Endothelial cell of umbilical vein (primary cell): Measurements from ENCODE around the gene MID1. TPM values are rescaled to one million over a fixed set of nuclear protein-coding genes. Genes with fewer than 3 reads are reported as not detected.

Experiments used
- BruUV-seq: library from RNA; stranded (reverse); fragments of 400-500 nt; replicated peaks from 2 replicates; lab custom pipeline; 2021; lab: Mats Ljungman, UMichigan
- CTCF ChIA-PET: fragments of 300-600, 350-600 bp; sonication (Branson Sonifier 250); formaldehyde crosslinking; loops from one replicate; lab custom pipeline; 2021; ENCODE audit warnings: antibody characterized with exemption, inconsistent platforms; lab: Charles Lee
- POLR2A ChIA-PET: fragments of 300-600, 350-600 bp; sonication (Branson Sonifier 250); formaldehyde crosslinking; loops from one replicate; lab custom pipeline; 2021; ENCODE audit warnings: antibody characterized with exemption, inconsistent platforms; lab: Charles Lee
- DNase-seq: peaks from one replicate; pipeline ENCODE4 v3.0.0-alpha.2; 2011; ENCODE audit warnings: low read depth, low spot score
- FAIRE-seq: peaks from 2 replicates; lab custom pipeline; 2011; peaks lifted over from hg19 to GRCh38; lab: Jason Lieb, UNC
- H2AFZ ChIP-seq: 2 replicates; pipeline ENCODE4 v1.6.0; 2012; ENCODE audit warnings: low read depth, low read length, control low read depth, inconsistent platforms
- H3K27ac ChIP-seq: 2 replicates; pipeline ENCODE4 v1.5.1; 2011; ENCODE audit warnings: low read depth, mild to moderate bottlenecking, control low read depth, low read length, moderate library complexity; ENCODE audit not compliant: insufficient read depth
- H3K27me3 ChIP-seq, 2 experiments: 2 replicates each; pipeline versions ENCODE4 v1.6.0 to v1.6.1; 2011; ENCODE audit warnings: low read length in 2 of 2, mixed read lengths in 1 of 2; ENCODE audit not compliant: control insufficient read depth in 2 of 2, insufficient read depth in 2 of 2
- H3K36me3 ChIP-seq, 2 experiments: 2 replicates in 1 of 2; 3 replicates in 1 of 2; pipeline ENCODE4 v1.5.1; 2011; ENCODE audit warnings: low read length in 2 of 2, mild to moderate bottlenecking in 1 of 2, moderate library complexity in 1 of 2; ENCODE audit not compliant: control insufficient read depth in 2 of 2, insufficient read depth in 2 of 2; ENCODE audit errors: extremely low read depth in 1 of 2
- H3K4me1 ChIP-seq: 3 replicates; pipeline ENCODE4 v1.5.1; 2011; ENCODE audit warnings: mild to moderate bottlenecking, low read length; ENCODE audit not compliant: control insufficient read depth, insufficient read depth; ENCODE audit errors: extremely low read depth
- H3K4me2 ChIP-seq: 2 replicates; pipeline ENCODE4 v1.6.1; 2011; ENCODE audit warnings: low read length, control low read depth, mixed read lengths; ENCODE audit not compliant: insufficient read depth
- H3K4me3 ChIP-seq, 3 experiments: fragments of 200-600 bp in 1 of 3; sonication (generic), shearing (Covaris generic) in 1 of 3; replicated peaks in 1 of 3; 2 replicates each; pipeline ENCODE4 v1.5.1; 2011 to 2016; ENCODE audit warnings: control low read depth in 3 of 3, low read length in 3 of 3, mild to moderate bottlenecking in 2 of 3, inconsistent platforms in 1 of 3, low read depth in 1 of 3, moderate library complexity in 1 of 3; ENCODE audit not compliant: insufficient read depth in 1 of 3
- H3K79me2 ChIP-seq: 2 replicates; pipeline ENCODE4 v1.6.0; 2012; ENCODE audit warnings: low read length, inconsistent platforms; ENCODE audit not compliant: control insufficient read depth, insufficient read depth
- H3K9ac ChIP-seq: replicated peaks from 2 replicates; pipeline ENCODE3; 2011; ENCODE audit warnings: low read length, control low read depth; ENCODE audit not compliant: insufficient read depth; ENCODE audit errors: extremely low read depth
- H3K9me1 ChIP-seq: replicated peaks from 3 replicates; pipeline ENCODE4 v1.6.0; 2011; ENCODE audit warnings: mild to moderate bottlenecking, low read length; ENCODE audit not compliant: control insufficient read depth, insufficient read depth; ENCODE audit errors: extremely low read depth
- H3K9me3 ChIP-seq: replicated peaks from 2 replicates; pipeline ENCODE4 v1.5.1; 2012; ENCODE audit warnings: low read length, inconsistent platforms; ENCODE audit not compliant: control insufficient read depth, insufficient read depth
- H4K20me1 ChIP-seq: replicated peaks from 2 replicates; pipeline ENCODE3; 2011; ENCODE audit warnings: mild to moderate bottlenecking, low read length; ENCODE audit not compliant: control insufficient read depth, insufficient read depth; ENCODE audit errors: extremely low read depth
- CTCF ChIP-seq, 2 donors: IDR thresholded peaks; 1 replicate in 1 of 2; 2 replicates in 1 of 2; pipeline ENCODE4 v1.5.1; 2011; ENCODE audit warnings: low read length in 2 of 2, mild to moderate bottlenecking in 2 of 2, moderate library complexity in 2 of 2, control low read depth in 1 of 2, inconsistent platforms in 1 of 2, low read depth in 1 of 2; ENCODE audit not compliant: insufficient read depth in 1 of 2; ENCODE audit errors: extremely low read depth in 1 of 2
- EZH2 ChIP-seq: IDR thresholded peaks from 2 replicates; pipeline ENCODE4 v1.6.1; 2012; ENCODE audit warnings: borderline replicate concordance, low read depth, mild to moderate bottlenecking, moderate library complexity, low read length, inconsistent platforms; ENCODE audit not compliant: severe bottlenecking
- FOS ChIP-seq: IDR thresholded peaks from 2 replicates; pipeline ENCODE4 v1.6.1; 2011; ENCODE audit warnings: mild to moderate bottlenecking, low read length, moderate library complexity, borderline replicate concordance; ENCODE audit not compliant: insufficient read depth
- JUN ChIP-seq: IDR thresholded peaks from 2 replicates; pipeline ENCODE4 v1.6.1; 2011; ENCODE audit warnings: borderline replicate concordance, low read depth; ENCODE audit not compliant: insufficient read length, insufficient read depth
- MAX ChIP-seq: IDR thresholded peaks from 2 replicates; pipeline ENCODE4 v1.6.1; 2011; ENCODE audit not compliant: insufficient read depth, insufficient read length
- MYC ChIP-seq: IDR thresholded peaks from one replicate; pipeline ENCODE4 v1.6.1; 2011; ENCODE audit warnings: mild to moderate bottlenecking, low read depth, low read length
- POLR2A ChIP-seq: IDR thresholded peaks from 2 replicates; pipeline ENCODE4 v1.6.1; 2012; ENCODE audit warnings: low read depth, mild to moderate bottlenecking, control low read depth, low read length
- POLR2AphosphoS5 ChIP-seq: IDR thresholded peaks from 2 replicates; pipeline ENCODE4 v1.6.1; 2012; ENCODE audit warnings: low read depth, mild to moderate bottlenecking, control low read depth, low read length, moderate library complexity; ENCODE audit not compliant: insufficient read depth
- dilution Hi-C: fragments of 300-500 bp; cut with MboI; formaldehyde crosslinking; loops from one replicate; pipeline ENCODE4 v1.15.0; 2019; ENCODE audit warnings: low sequenced_read_pairs; ENCODE audit not compliant: extremely low pct_ligation_motif_present
- intact Hi-C: fragments of 100-400 bp; cut with micrococcal nuclease; formaldehyde crosslinking; loops from one replicate; pipeline ENCODE4 v1.10.0; 2022
- polyA plus RNA-seq, 4 experiments: library from polyadenylated mRNA; depleted of rRNA in 3 of 4; stranded (reverse) in 3 of 4; unstranded in 1 of 4; fragments of >200 nt; gene quantifications; 2 replicates each; pipeline versions ENCODE4 v1.2.1 to v1.2.3, GENCODE V29; 2011 to 2012; ENCODE audit warnings: missing spikeins in 1 of 4
- total RNA-seq: library from RNA; stranded (reverse); gene quantifications from 2 replicates; pipeline ENCODE4 v1.2.3, GENCODE V29; 2021

Gene MID1
- total and polyA plus RNA-seq, 2 donors (not counting 3 experiments of a cell fraction or from before 2014, with no cell fraction given) = 21.3 to 29.8 TPM

GRCh38 chrX:10633722-10634121, 13.3 kb upstream of the MID1 start:
- Histone ChIP-seq H2AFZ (no peak overlapping the region), H3K36me3 (no peaks in the 10 kb centered on the region), H3K27ac (peak overlapping the region; percentile 55), H3K4me1 (peaks cover 10% of the 10 kb centered on the region), H3K79me2 (no peaks in the 10 kb centered on the region), H4K20me1 (no peaks in the 10 kb centered on the region), H3K9me3 (no peaks in the 10 kb centered on the region), H3K9ac (no peak overlapping the region), H3K27me3 (no peaks in the 10 kb centered on the region), H3K4me3 (no peak overlapping the region), H3K9me1 (no peaks in the 10 kb centered on the region), H3K4me2 (peak overlapping the region; percentile 51)
- no peak for TF ChIP-seq MYC
- TF ChIP-seq JUN = peak; percentile 47
- TF ChIP-seq POLR2A = no peak
- TF ChIP-seq FOS = peak; percentile 31
- TF ChIP-seq MAX = no peak
- no peak for TF ChIP-seq CTCF (IDR thresholded peaks at IDR 0.05; ENCODE audit: extremely low read depth in 1 of 2, insufficient read depth in 1 of 2, low read depth in 1 of 2, low read length in 2 of 2)
- no peak for TF ChIP-seq EZH2
- no peak for TF ChIP-seq POLR2AphosphoS5
- CTCF ChIA-PET = interaction anchor here (1.0 to 2.8 kb wide), 3 partner anchors 15 to 444 kb away, joined by 3 to 17 read pairs (median 14); partner anchors contain the start of gene MID1
- POLR2A ChIA-PET = no interaction called here
- FAIRE-seq = peak; percentile 98
- peak; percentile 89 for DNase-seq
- dilution Hi-C loops = no loop called here
- BruUV-seq = no TSS peak
- intact Hi-C loops = loop anchor here (1.0 kb wide), 1 partner anchor 13 kb away; the partner anchor contains the start of gene MID1
